HepG2 (cell line): ENCODE measurements around the gene ORMDL3. TPM values are rescaled to one million over a fixed set of nuclear protein-coding genes. Genes with fewer than 3 reads are reported as not detected.

ENCODE experiments used
- ATAC-seq: fragments of 200-7000 bp; cut with Tn5 transposase; 3 replicates; pipeline ENCODE4 v1.9.1; 2020; ENCODE audit warnings: mild to moderate bottlenecking, moderate library complexity
- BruUV-seq: library from RNA; stranded (reverse); fragments of 400-500 nt; replicated peaks from 2 replicates; lab custom pipeline; 2021; lab: Mats Ljungman, UMichigan
- CTCF ChIA-PET: fragments of 300-600 bp; formaldehyde crosslinking; extraction: SDS; loops from one replicate; lab custom pipeline; 2021; ENCODE audit warnings: low total read pairs, inconsistent platforms, low intra/inter-chr PET ratio; lab: Yijun Ruan, JAX
- POLR2A ChIA-PET: fragments of 350-600 bp; sonication (Branson Sonifier 250); formaldehyde crosslinking; loops from one replicate; lab custom pipeline; 2020; ENCODE audit warnings: antibody characterized with exemption, inconsistent platforms; lab: Yijun Ruan, JAX
- DNase-seq: peaks from one replicate; pipeline ENCODE4 v3.0.0-alpha.2; 2015; ENCODE audit warnings: low spot score
- FAIRE-seq: peaks from 3 replicates; lab custom pipeline; 2011; peaks lifted over from hg19 to GRCh38; lab: Jason Lieb, UNC
- H2AFZ ChIP-seq: one replicate; pipeline ENCODE4 v1.6.1; 2011; ENCODE audit warnings: low read length, inconsistent platforms
- H3K27ac ChIP-seq: fragments of 300-600 bp; 3 replicates; pipeline ENCODE4 v1.8.0; 2011; ENCODE audit warnings: mixed run types, mild to moderate bottlenecking, mixed read lengths, low read length, inconsistent platforms; ENCODE audit not compliant: insufficient read depth; ENCODE audit errors: extremely low read length
- H3K27me3 ChIP-seq, 2 experiments: fragments of 200-600 bp in 1 of 2; 2 replicates in 1 of 2; 3 replicates in 1 of 2; pipeline versions ENCODE4 v1.6.0 to v1.8.0; 2011; ENCODE audit warnings: low read length in 2 of 2, mild to moderate bottlenecking in 2 of 2, moderate library complexity in 2 of 2, inconsistent platforms in 1 of 2; ENCODE audit not compliant: insufficient read depth in 2 of 2, control insufficient read depth in 1 of 2
- H3K36me3 ChIP-seq, 2 experiments: fragments of 200-600 bp in 1 of 2; replicated peaks in 1 of 2; 2 replicates in 1 of 2; 3 replicates in 1 of 2; pipeline versions ENCODE4 v1.5.1 to v1.8.0; 2011; ENCODE audit warnings: low read length in 2 of 2, inconsistent platforms in 1 of 2; ENCODE audit not compliant: insufficient read depth in 2 of 2, control insufficient read depth in 1 of 2
- H3K4me1 ChIP-seq: 2 replicates; pipeline ENCODE4 v1.5.1; 2012; ENCODE audit warnings: low read length, inconsistent platforms; ENCODE audit not compliant: insufficient read depth
- H3K4me2 ChIP-seq: 2 replicates; pipeline ENCODE4 v1.6.0; 2011; ENCODE audit warnings: low read depth, low read length, inconsistent platforms
- H3K4me3 ChIP-seq, 3 experiments: fragments of 200-600 bp in 1 of 3; sonication (generic), shearing (Covaris generic) in 1 of 3; replicated peaks in 1 of 3; 2 replicates each; pipeline ENCODE4 v1.5.1; 2011 to 2016; ENCODE audit warnings: low read length in 3 of 3, inconsistent platforms in 2 of 3, low read depth in 2 of 3, mild to moderate bottlenecking in 2 of 3, control low read depth in 1 of 3, mixed read lengths in 1 of 3; ENCODE audit not compliant: insufficient read depth in 1 of 3
- H3K79me2 ChIP-seq: one replicate; pipeline ENCODE4 v1.6.1; 2011; ENCODE audit warnings: low read length, inconsistent platforms; ENCODE audit not compliant: insufficient read depth
- H3K9ac ChIP-seq: 2 replicates; pipeline ENCODE4 v1.6.0; 2011; ENCODE audit warnings: mild to moderate bottlenecking, low read depth, low read length, inconsistent platforms; ENCODE audit not compliant: insufficient read depth
- H3K9me3 ChIP-seq: 2 replicates; pipeline ENCODE4 v1.5.1; 2012; ENCODE audit warnings: mild to moderate bottlenecking, low read length
- H4K20me1 ChIP-seq: 2 replicates; pipeline ENCODE4 v1.6.0; 2011; ENCODE audit warnings: inconsistent platforms, mild to moderate bottlenecking, low read length, moderate library complexity; ENCODE audit not compliant: insufficient read depth
- FOSL1 ChIP-seq: sonication (generic); formaldehyde crosslinking; IDR thresholded peaks from 2 replicates; pipeline ENCODE4 v1.9.0; 2021; ENCODE audit warnings: missing genetic modification reagents, borderline replicate concordance
- FOSL2 ChIP-seq: sonication (generic); formaldehyde crosslinking; IDR thresholded peaks from 2 replicates; pipeline ENCODE4 v1.4.0; 2020; ENCODE audit warnings: missing genetic modification reagents
- HNF4A ChIP-seq: sonication (generic); formaldehyde crosslinking; IDR thresholded peaks from 2 replicates; pipeline ENCODE4 v1.4.0; 2020; ENCODE audit warnings: missing genetic modification reagents
- HNRNPL ChIP-seq: fragments of 200-400 bp; formaldehyde crosslinking; IDR thresholded peaks from 2 replicates; pipeline ENCODE4 v1.6.1; 2017; ENCODE audit warnings: mild to moderate bottlenecking, low read depth, low read length
- MAFF ChIP-seq: IDR thresholded peaks from 2 replicates; pipeline ENCODE4 v1.6.1; 2011; ENCODE audit warnings: low read depth, low read length, improper control_type of control experiment
- NFE2 ChIP-seq: sonication (generic); formaldehyde crosslinking; IDR thresholded peaks from 2 replicates; pipeline ENCODE4 v1.4.0; 2020; ENCODE audit warnings: missing genetic modification reagents
- RBFOX2 ChIP-seq: fragments of 200-400 bp; formaldehyde crosslinking; IDR thresholded peaks from 2 replicates; pipeline ENCODE4 v1.6.1; 2017; ENCODE audit warnings: low read depth, mild to moderate bottlenecking, low read length
- RBM22 ChIP-seq: fragments of 200-400 bp; formaldehyde crosslinking; optimal IDR thresholded peaks from 2 replicates; pipeline ENCODE3; 2017; ENCODE audit warnings: mild to moderate bottlenecking, low read length, moderate library complexity
- RFXANK ChIP-seq: IDR thresholded peaks from 2 replicates; pipeline ENCODE4 v1.6.1; 2016
- SIX4 ChIP-seq: sonication (generic); formaldehyde crosslinking; IDR thresholded peaks from 2 replicates; pipeline ENCODE4 v1.4.0; 2020; ENCODE audit warnings: missing genetic modification reagents
- SKI ChIP-seq: fragments of 450-650 bp; IDR thresholded peaks from one replicate; pipeline ENCODE4 v1.6.1; 2018; ENCODE audit warnings: mild to moderate bottlenecking; ENCODE audit not compliant: partially characterized antibody
- U2AF2 ChIP-seq: fragments of 200-400 bp; formaldehyde crosslinking; IDR thresholded peaks from 2 replicates; pipeline ENCODE4 v1.6.1; 2017; ENCODE audit warnings: low read depth, mild to moderate bottlenecking, low read length
- YEATS4 ChIP-seq: sonication (generic); formaldehyde crosslinking; IDR thresholded peaks from 2 replicates; pipeline ENCODE4 v1.4.0; 2020; ENCODE audit warnings: missing genetic modification reagents, borderline replicate concordance
- ZNF138 ChIP-seq: sonication (generic); formaldehyde crosslinking; IDR thresholded peaks from 2 replicates; pipeline ENCODE4 v1.5.0; 2020; ENCODE audit warnings: mild to moderate bottlenecking, low read depth, missing genetic modification reagents
- ZNF264 ChIP-seq: sonication (generic); formaldehyde crosslinking; IDR thresholded peaks from 2 replicates; pipeline ENCODE4 v1.4.0; 2020; ENCODE audit warnings: missing genetic modification reagents
- ZNF501 ChIP-seq: sonication (generic); formaldehyde crosslinking; IDR thresholded peaks from 2 replicates; pipeline ENCODE4 v1.5.1; 2020; ENCODE audit warnings: mild to moderate bottlenecking, moderate library complexity, missing genetic modification reagents
- WGBS: methylation state at CpG from one replicate; pipeline ENCODE4 v1.1.6; 2017; ENCODE audit warnings: low lambda C conversion rate; 5-methylcytosine and 5-hydroxymethylcytosine counted together
- in situ Hi-C: cut with HindIII; loops from 2 replicates; pipeline ENCODE4 v1.10.0; 2017; ENCODE audit warnings: low pct_unique_long_range_greater_than_20kb; ENCODE audit not compliant: extremely low pct_ligation_motif_present
- intact Hi-C: fragments of 100-400 bp; cut with micrococcal nuclease; formaldehyde crosslinking; loops from one replicate; pipeline ENCODE4 v1.10.0; 2022; ENCODE audit not compliant: unreplicated experiment
- polyA plus RNA-seq, 8 experiments: library from polyadenylated mRNA; depleted of rRNA in 3 of 8; stranded (reverse) in 7 of 8; unstranded in 1 of 8; fragments of >200 nt; fragmentation: Illumina TruSeq in 4 of 8; extraction: Trizol in 4 of 8; gene quantifications; 2 replicates each; pipeline versions ENCODE4 v1.2.1 to v1.2.3, GENCODE V29; 2011 to 2016; ENCODE audit warnings: low read depth in 4 of 8, missing spikeins in 1 of 8, mixed read lengths in 1 of 8; ENCODE audit not compliant: insufficient read depth in 1 of 8
- total RNA-seq, 5 experiments: library from RNA; depleted of rRNA; stranded (reverse); fragments of >200 nt; fragmentation: Illumina TruSeq; extraction: Trizol; gene quantifications; 2 replicates each; pipeline ENCODE4 v1.2.3, GENCODE V29; 2016; ENCODE audit warnings: low read depth in 1 of 5
- TF ChIP-seq, protein P1 (sequence below): sonication (generic); formaldehyde crosslinking; IDR thresholded peaks from 2 replicates; pipeline ENCODE4 v1.8.1; 2023; ENCODE audit warnings: missing genetic modification reagents, inconsistent platforms, borderline replicate concordance
- TF ChIP-seq, protein P2 (sequence below): IDR thresholded peaks from 2 replicates; pipeline ENCODE4 v1.6.1; 2018; ENCODE audit warnings: missing genetic modification reagents, mild to moderate bottlenecking, missing compliant biosample characterization
- TF ChIP-seq, protein P3 (sequence below): sonication (generic); formaldehyde crosslinking; IDR thresholded peaks from 2 replicates; pipeline ENCODE4 v1.5.1; 2020; ENCODE audit warnings: mild to moderate bottlenecking, missing genetic modification reagents, moderate library complexity

The ORMDL3 gene
- total and polyA plus RNA-seq, 2 of the 13 experiments (the other 11 are each of a cell fraction or from before 2014, with no cell fraction given), result 181 to 384 TPM

DNA sequence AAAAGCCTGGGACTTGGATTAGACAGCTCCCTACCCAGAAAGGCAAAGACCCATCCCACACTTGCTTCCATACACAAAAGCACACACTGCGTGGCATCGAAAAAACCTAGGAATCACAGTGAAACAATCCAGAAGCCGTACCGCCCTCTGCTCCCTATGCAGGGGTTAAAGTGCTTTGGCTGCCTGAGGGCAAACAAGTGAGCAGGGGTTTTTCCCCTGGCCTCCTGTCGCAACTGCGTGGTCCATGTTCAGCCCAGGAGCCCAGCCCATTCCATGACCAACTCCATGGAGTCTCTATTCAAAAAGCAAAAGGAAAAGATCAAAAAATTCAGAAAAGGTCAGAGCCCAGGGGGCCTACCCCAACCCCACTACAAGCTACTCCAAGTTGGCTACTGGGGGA, 5.4 kb downstream of the ORMDL3 start (continued):
- TF ChIP-seq, protein P1, sequence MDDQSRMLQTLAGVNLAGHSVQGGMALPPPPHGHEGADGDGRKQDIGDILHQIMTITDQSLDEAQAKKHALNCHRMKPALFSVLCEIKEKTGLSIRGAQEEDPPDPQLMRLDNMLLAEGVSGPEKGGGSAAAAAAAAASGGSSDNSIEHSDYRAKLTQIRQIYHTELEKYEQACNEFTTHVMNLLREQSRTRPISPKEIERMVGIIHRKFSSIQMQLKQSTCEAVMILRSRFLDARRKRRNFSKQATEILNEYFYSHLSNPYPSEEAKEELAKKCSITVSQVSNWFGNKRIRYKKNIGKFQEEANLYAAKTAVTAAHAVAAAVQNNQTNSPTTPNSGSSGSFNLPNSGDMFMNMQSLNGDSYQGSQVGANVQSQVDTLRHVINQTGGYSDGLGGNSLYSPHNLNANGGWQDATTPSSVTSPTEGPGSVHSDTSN (CRISPR knock-in tag), result no peak
- TF ChIP-seq ZNF501 (CRISPR knock-in tag) (peak; percentile 59), RFXANK (CRISPR knock-in tag) (no peak), MAFF (no peak), SKI (no peak), ZNF264 (CRISPR knock-in tag) (no peak), ZNF138 (no peak), U2AF2 (no peak), NFE2 (CRISPR knock-in tag) (no peak), SIX4 (CRISPR knock-in tag) (no peak), HNF4A (peak; percentile 48), FOSL1 (CRISPR knock-in tag) (no peak)
- TF ChIP-seq, protein P2, sequence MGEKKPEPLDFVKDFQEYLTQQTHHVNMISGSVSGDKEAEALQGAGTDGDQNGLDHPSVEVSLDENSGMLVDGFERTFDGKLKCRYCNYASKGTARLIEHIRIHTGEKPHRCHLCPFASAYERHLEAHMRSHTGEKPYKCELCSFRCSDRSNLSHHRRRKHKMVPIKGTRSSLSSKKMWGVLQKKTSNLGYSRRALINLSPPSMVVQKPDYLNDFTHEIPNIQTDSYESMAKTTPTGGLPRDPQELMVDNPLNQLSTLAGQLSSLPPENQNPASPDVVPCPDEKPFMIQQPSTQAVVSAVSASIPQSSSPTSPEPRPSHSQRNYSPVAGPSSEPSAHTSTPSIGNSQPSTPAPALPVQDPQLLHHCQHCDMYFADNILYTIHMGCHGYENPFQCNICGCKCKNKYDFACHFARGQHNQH (CRISPR knock-in tag), result no peak

DNA sequence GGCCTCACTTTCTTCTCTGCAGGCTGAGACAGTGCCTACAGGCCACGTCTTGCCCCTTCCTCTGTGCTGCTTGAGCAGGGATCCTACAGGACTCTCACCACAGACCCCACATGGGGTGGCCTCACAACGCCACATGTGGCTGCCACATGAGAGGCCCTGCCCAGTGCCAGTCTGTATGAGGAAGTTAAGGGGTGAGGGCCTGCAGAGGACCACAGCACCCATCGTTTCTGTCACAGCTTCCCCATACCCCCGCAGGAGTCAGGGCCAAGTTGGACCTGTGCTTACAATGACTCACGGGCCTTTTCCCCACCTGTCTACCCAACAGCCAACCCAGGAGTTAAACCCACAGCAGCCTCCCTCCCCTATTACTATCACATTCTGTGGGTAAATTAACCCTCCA, 6.1 kb downstream of the ORMDL3 start:
- Histone ChIP-seq H2AFZ (no peak overlapping the region), H3K4me3 (peak overlapping the region in 1 of 3 experiments; percentile 1; a peak in 1 of 6 replicates), H3K4me1 (peaks cover 95% of the 10 kb centered on the region), H4K20me1 (peaks cover 11% of the 10 kb centered on the region; the same call in 1 of the 2 replicates), H3K36me3 (peaks cover 25 to 26% of the 10 kb centered on the region in 2 experiments), H3K79me2 (peaks cover 39% of the 10 kb centered on the region), H3K4me2 (peak overlapping the region; percentile 10; the same call in 1 of the 2 replicates), H3K27me3 (no peaks in the 10 kb centered on the region; a peak in 1 of 5 replicates), H3K9ac (peak overlapping the region; percentile 27; the same call in 1 of the 2 replicates), H3K27ac (peak overlapping the region; percentile 93), H3K9me3 (no peaks in the 10 kb centered on the region)
- POLR2A ChIA-PET, result interaction anchor here (2.3 kb wide), 1 partner anchor 17 kb away, joined by 8 read pairs; no protein-coding TSS in a partner anchor
- WGBS, result 79% methylated on average over 5 of the region's 5 CpGs
- in situ Hi-C loops, result loop anchor here (5.0 kb wide), 1 partner anchor 51 kb away; no protein-coding TSS in a partner anchor
- CTCF ChIA-PET, result no interaction called here
- ATAC-seq, result no peak
- no peak for DNase-seq
- intact Hi-C loops, result loop anchor here (10.0 kb wide), 1 partner anchor 183 kb away; the partner anchor contains the start of gene NR1D1
- FAIRE-seq, result no peak
- TSS peak; percentile 76 for BruUV-seq
- TF ChIP-seq YEATS4 (CRISPR knock-in tag), result no peak
- TF ChIP-seq FOSL2 (CRISPR knock-in tag), result peak; percentile 11; the same call in 1 of the 2 replicates
- TF ChIP-seq RBM22, result peak; percentile 16
- TF ChIP-seq HNRNPL, result 0 out of 2 replicates have a peak, but pooled peaks have one; percentile 16
- peak; percentile 64 for TF ChIP-seq RBFOX2
- TF ChIP-seq, protein P3, sequence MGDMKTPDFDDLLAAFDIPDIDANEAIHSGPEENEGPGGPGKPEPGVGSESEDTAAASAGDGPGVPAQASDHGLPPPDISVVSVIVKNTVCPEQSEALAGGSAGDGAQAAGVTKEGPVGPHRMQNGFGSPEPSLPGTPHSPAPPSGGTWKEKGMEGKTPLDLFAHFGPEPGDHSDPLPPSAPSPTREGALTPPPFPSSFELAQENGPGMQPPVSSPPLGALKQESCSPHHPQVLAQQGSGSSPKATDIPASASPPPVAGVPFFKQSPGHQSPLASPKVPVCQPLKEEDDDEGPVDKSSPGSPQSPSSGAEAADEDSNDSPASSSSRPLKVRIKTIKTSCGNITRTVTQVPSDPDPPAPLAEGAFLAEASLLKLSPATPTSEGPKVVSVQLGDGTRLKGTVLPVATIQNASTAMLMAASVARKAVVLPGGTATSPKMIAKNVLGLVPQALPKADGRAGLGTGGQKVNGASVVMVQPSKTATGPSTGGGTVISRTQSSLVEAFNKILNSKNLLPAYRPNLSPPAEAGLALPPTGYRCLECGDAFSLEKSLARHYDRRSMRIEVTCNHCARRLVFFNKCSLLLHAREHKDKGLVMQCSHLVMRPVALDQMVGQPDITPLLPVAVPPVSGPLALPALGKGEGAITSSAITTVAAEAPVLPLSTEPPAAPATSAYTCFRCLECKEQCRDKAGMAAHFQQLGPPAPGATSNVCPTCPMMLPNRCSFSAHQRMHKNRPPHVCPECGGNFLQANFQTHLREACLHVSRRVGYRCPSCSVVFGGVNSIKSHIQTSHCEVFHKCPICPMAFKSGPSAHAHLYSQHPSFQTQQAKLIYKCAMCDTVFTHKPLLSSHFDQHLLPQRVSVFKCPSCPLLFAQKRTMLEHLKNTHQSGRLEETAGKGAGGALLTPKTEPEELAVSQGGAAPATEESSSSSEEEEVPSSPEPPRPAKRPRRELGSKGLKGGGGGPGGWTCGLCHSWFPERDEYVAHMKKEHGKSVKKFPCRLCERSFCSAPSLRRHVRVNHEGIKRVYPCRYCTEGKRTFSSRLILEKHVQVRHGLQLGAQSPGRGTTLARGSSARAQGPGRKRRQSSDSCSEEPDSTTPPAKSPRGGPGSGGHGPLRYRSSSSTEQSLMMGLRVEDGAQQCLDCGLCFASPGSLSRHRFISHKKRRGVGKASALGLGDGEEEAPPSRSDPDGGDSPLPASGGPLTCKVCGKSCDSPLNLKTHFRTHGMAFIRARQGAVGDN (CRISPR knock-in tag), result 0 out of 2 replicates have a peak, but pooled peaks have one; percentile 9
